Progenitor cell of endocrine pancreas (in vitro differentiated cells): ENCODE results near the gene TTC23. TPM values are rescaled to one million over a fixed set of nuclear protein-coding genes. Genes with fewer than 3 reads are reported as not detected.

ENCODE experiments used
- DNase-seq: peaks from one replicate; pipeline ENCODE4 v3.0.0; 2021; ENCODE audit warnings: low spot score; ENCODE audit not compliant: unreplicated experiment
- H3K27ac Mint-ChIP-seq: 2 replicates; pipeline ENCODE4 v1.8.0; 2021; ENCODE audit warnings: mild to moderate bottlenecking, moderate library complexity, mixed read lengths
- H3K27me3 Mint-ChIP-seq: 2 replicates; pipeline ENCODE4 v1.8.0; 2021; ENCODE audit warnings: mixed read lengths
- H3K36me3 Mint-ChIP-seq: 2 replicates; pipeline ENCODE4 v1.8.0; 2022; ENCODE audit warnings: mixed read lengths; ENCODE audit not compliant: insufficient read depth
- H3K4me1 Mint-ChIP-seq: 2 replicates; pipeline ENCODE4 v1.8.0; 2021; ENCODE audit warnings: low read depth, mixed read lengths
- H3K4me3 Mint-ChIP-seq: 2 replicates; pipeline ENCODE4 v1.8.0; 2021; ENCODE audit warnings: low read depth, mild to moderate bottlenecking, moderate library complexity, mixed read lengths
- H3K9me3 Mint-ChIP-seq: 2 replicates; pipeline ENCODE4 v1.8.0; 2021; ENCODE audit warnings: low read depth, mixed read lengths
- CTCF ChIP-seq: fragments of 200-600 bp; sonication (generic); IDR thresholded peaks from one replicate; pipeline ENCODE4 v1.5.0; 2021; ENCODE audit warnings: antibody characterized with exemption, mild to moderate bottlenecking; ENCODE audit not compliant: unreplicated experiment
- total RNA-seq: library from RNA; stranded (reverse); gene quantifications from 2 replicates; pipeline ENCODE4 v1.2.1, GENCODE V29; 2021

TTC23 gene
- total RNA-seq, 1 donor from 2014 or later: 28.4 TPM

GRCh38 chr15:99102332-99103235, 146.8 kb downstream of the TTC23 start:
- H3K27ac Mint-ChIP-seq: no peak overlapping the region
- no peaks in the 10 kb centered on the region for H3K36me3 Mint-ChIP-seq
- H3K9me3 Mint-ChIP-seq: no peaks in the 10 kb centered on the region
- no peak for TF ChIP-seq CTCF
- peaks cover 70% of the 10 kb centered on the region for H3K27me3 Mint-ChIP-seq
- DNase-seq: no peak
- no peaks in the 10 kb centered on the region for H3K4me1 Mint-ChIP-seq
- H3K4me3 Mint-ChIP-seq: no peak overlapping the region

- peaks cover 68% of the 10 kb centered on the region for H3K27me3 Mint-ChIP-seq
These were observed 147.9 kb downstream of the TTC23 start for GRCh38 chr15:99101501-99101900.

GRCh38 chr15:99100245-99101173, 148.9 kb downstream of the TTC23 start:
- Mint-ChIP-seq H3K27me3 (peaks cover 67% of the 10 kb centered on the region), H3K4me3 (peak overlapping the region; percentile 33), H3K27ac (peak overlapping the region; percentile 21), H3K9me3 (no peaks in the 10 kb centered on the region), H3K36me3 (no peaks in the 10 kb centered on the region), H3K4me1 (no peaks in the 10 kb centered on the region)
- peak; percentile 75 for DNase-seq
- TF ChIP-seq CTCF: peak; percentile 86

More at GRCh38 chr15:99101501-99101900, 147.9 kb downstream of the TTC23 start:
- no peak for DNase-seq
- H3K27ac Mint-ChIP-seq: no peak overlapping the region
- H3K4me1 Mint-ChIP-seq: no peaks in the 10 kb centered on the region
- H3K36me3 Mint-ChIP-seq: no peaks in the 10 kb centered on the region
- no peaks in the 10 kb centered on the region for H3K9me3 Mint-ChIP-seq
- no peak for TF ChIP-seq CTCF
- no peak overlapping the region for H3K4me3 Mint-ChIP-seq

GRCh38 chr15:99099661-99100060, 149.7 kb downstream of the TTC23 start:
- TF ChIP-seq CTCF: no peak
- Mint-ChIP-seq H3K4me3 (no peak overlapping the region), H3K27ac (no peak overlapping the region), H3K27me3 (peaks cover 69% of the 10 kb centered on the region), H3K9me3 (no peaks in the 10 kb centered on the region), H3K4me1 (no peaks in the 10 kb centered on the region), H3K36me3 (no peaks in the 10 kb centered on the region)
- DNase-seq: no peak

- no peaks in the 10 kb centered on the region for H3K4me1 Mint-ChIP-seq
- H3K27ac Mint-ChIP-seq: no peak overlapping the region
- H3K36me3 Mint-ChIP-seq: no peaks in the 10 kb centered on the region
- no peak for DNase-seq
- no peaks in the 10 kb centered on the region for H3K9me3 Mint-ChIP-seq
- peaks cover 74% of the 10 kb centered on the region for H3K27me3 Mint-ChIP-seq
- no peak overlapping the region for H3K4me3 Mint-ChIP-seq
- no peak for TF ChIP-seq CTCF
These were observed 150.4 kb downstream of the TTC23 start for GRCh38 chr15:99098991-99099390.
